Measurements from ENCODE around the gene ZNF85. TPM values are rescaled to one million over a fixed set of nuclear protein-coding genes. Genes with fewer than 3 reads are reported as not detected.
A peak's percentile ranks its signal among the peaks of the same experiment; 100 is the strongest.
"Not testable (repeated sequence)": the region's sequence is repeated elsewhere in the genome, so short reads cannot be mapped to it uniquely, and the experiment has no call there.

Gene ZNF85
- total RNA-seq (10 to 100 TPM; 10.6 to 12.5 TPM), polyA plus RNA-seq (10 to 100 TPM in 1 of 3 donors, 1 to 10 TPM in 2; 5.8 to 11.1 (median 6.4) TPM), total RNA-seq (4.4 to 15.1 (median 7.0) reads per million in 6 experiments)

- Mint-ChIP-seq H3K4me1 (peaks cover 4 to 26% (median 14%) of the 10 kb centered on the region in 4 donors), H3K9me3 (peaks cover 0 to 19% (median 0%) of the 10 kb centered on the region in 9 donors), H3K27ac (peak within 1 kb of the TSS; percentile 86 to 98 (median 94)), H3K36me3 (peaks cover 8 to 16% (median 11%) of the 10 kb centered on the region in 3 donors), H3K4me3 (peak within 1 kb of the TSS; percentile 95 to 98 (median 96)), H3K27me3 (no peaks in the 10 kb centered on the region)
- peak; percentile 78 to 95 (median 90) for DNase-seq
- ATAC-seq = peak; percentile 99
- POLR2A ChIA-PET = interaction anchor here (0.5 to 1.8 kb wide), 10 partner anchors 89 to 649 kb away, joined by 3 to 13 read pairs (median 4); partner anchors contain the start of genes ZNF429, ZNF430, ZNF431 and ZNF493
These were observed at the start of gene ZNF85 for GRCh38 chr19:20923077-20923871. Gene ZNF85 (plus strand): TSS chr19:20923251. CDS start chr19:20923401, 150 bp downstream.

GRCh38 chr19:20879501-20879900 is 43.5 kb upstream of the ZNF85 start:
- DNase-seq (no peak), ATAC-seq (no peak)
- no peak overlapping the region for H3K4me3 Mint-ChIP-seq
- peaks cover 14 to 100% (median 92%) of the 10 kb centered on the region in 9 donors for H3K9me3 Mint-ChIP-seq
- H3K27ac Mint-ChIP-seq = no peak overlapping the region
- H3K36me3 Mint-ChIP-seq = peaks cover 0 to 92% (median 12%) of the 10 kb centered on the region in 3 donors
- POLR2A ChIA-PET = no interaction called here
- peaks cover 5 to 95% (median 35%) of the 10 kb centered on the region in 5 donors for H3K27me3 Mint-ChIP-seq
- H3K4me1 Mint-ChIP-seq = peaks cover 0 to 14% (median 0%) of the 10 kb centered on the region in 4 donors

GRCh38 chr19:20912973-20913372 is 10.1 kb upstream of the ZNF85 start:
- peaks cover 16 to 82% (median 53%) of the 10 kb centered on the region in 9 donors for H3K9me3 Mint-ChIP-seq
- POLR2A ChIA-PET = no interaction called here
- H3K4me3 Mint-ChIP-seq = peak overlapping the region in 1 of 10 donors; percentile 7
- peaks cover 0 to 11% (median 0%) of the 10 kb centered on the region in 4 donors for H3K4me1 Mint-ChIP-seq
- peaks cover 36 to 82% (median 52%) of the 10 kb centered on the region in 5 donors for H3K27me3 Mint-ChIP-seq
- H3K36me3 Mint-ChIP-seq = peaks cover 2 to 81% (median 14%) of the 10 kb centered on the region in 3 donors
- ATAC-seq = no peak
- DNase-seq = no peak
- H3K27ac Mint-ChIP-seq = no peak overlapping the region

- POLR2A ChIA-PET = no interaction called here
These were observed 2.4 kb downstream of the ZNF85 start for GRCh38 chr19:20925481-20925880.

GRCh38 chr19:20926796-20927195 is 3.7 kb downstream of the ZNF85 start:
- peaks cover 0 to 36% (median 0%) of the 10 kb centered on the region in 9 donors for H3K9me3 Mint-ChIP-seq
- peaks cover 15 to 35% (median 24%) of the 10 kb centered on the region in 3 donors for H3K36me3 Mint-ChIP-seq
- POLR2A ChIA-PET = no interaction called here
- DNase-seq (no peak), ATAC-seq (no peak)
- peaks cover 4 to 23% (median 16%) of the 10 kb centered on the region in 4 donors for H3K4me1 Mint-ChIP-seq
- no peak overlapping the region for H3K27ac Mint-ChIP-seq
- H3K27me3 Mint-ChIP-seq = no peaks in the 10 kb centered on the region
- no peak overlapping the region for H3K4me3 Mint-ChIP-seq

More at GRCh38 chr19:20925481-20925880, 2.4 kb downstream of the ZNF85 start:
- ATAC-seq (no peak), DNase-seq (no peak)
- H3K27me3 Mint-ChIP-seq = no peaks in the 10 kb centered on the region
- H3K9me3 Mint-ChIP-seq = peaks cover 0 to 28% (median 0%) of the 10 kb centered on the region in 9 donors
- H3K4me3 Mint-ChIP-seq = peak overlapping the region in 1 of 10 donors; percentile 62
- peak overlapping the region in 2 of 10 donors; percentile 40 to 58 for H3K27ac Mint-ChIP-seq
- peaks cover 4 to 26% (median 14%) of the 10 kb centered on the region in 4 donors for H3K4me1 Mint-ChIP-seq
- peaks cover 15 to 26% (median 18%) of the 10 kb centered on the region in 3 donors for H3K36me3 Mint-ChIP-seq

- Mint-ChIP-seq H3K4me3 (no peak overlapping the region), H3K27ac (peak overlapping the region in 1 of 10 donors; percentile 10), H3K27me3 (no peaks in the 10 kb centered on the region), H3K36me3 (peaks cover 15 to 39% (median 30%) of the 10 kb centered on the region in 3 donors), H3K4me1 (peaks cover 4 to 14% (median 9%) of the 10 kb centered on the region in 4 donors), H3K9me3 (peaks cover 0 to 43% (median 0%) of the 10 kb centered on the region in 9 donors)
- POLR2A ChIA-PET = no interaction called here
- no peak for DNase-seq
- no peak for ATAC-seq
These were observed 5.3 kb downstream of the ZNF85 start for GRCh38 chr19:20928371-20928770.

GRCh38 chr19:20936322-20936947 is 13.4 kb downstream of the ZNF85 start:
- Mint-ChIP-seq H3K36me3 (peaks cover 29 to 71% (median 67%) of the 10 kb centered on the region in 3 donors), H3K9me3 (peaks cover 0 to 67% (median 7%) of the 10 kb centered on the region in 9 donors), H3K4me3 (peak overlapping the region in 1 of 10 donors; percentile 14)
- DNase-seq, H3K27me3 Mint-ChIP-seq, H3K4me1 Mint-ChIP-seq, H3K27ac Mint-ChIP-seq, POLR2A ChIA-PET, ATAC-seq: not testable (repeated sequence)

GRCh38 chr19:20952561-20953095 is 29.6 kb downstream of the ZNF85 start:
- H3K9me3 Mint-ChIP-seq = peaks cover 14 to 63% (median 29%) of the 10 kb centered on the region in 9 donors
- peaks cover 19 to 35% (median 29%) of the 10 kb centered on the region in 3 donors for H3K36me3 Mint-ChIP-seq
- H3K27ac Mint-ChIP-seq, H3K4me1 Mint-ChIP-seq, H3K4me3 Mint-ChIP-seq, ATAC-seq, POLR2A ChIA-PET, DNase-seq, H3K27me3 Mint-ChIP-seq: not testable (repeated sequence)

GRCh38 chr19:20964798-20965197 is 41.7 kb downstream of the ZNF85 start:
- Mint-ChIP-seq H3K27ac (no peak overlapping the region), H3K4me3 (no peak overlapping the region), H3K27me3 (peaks cover 0 to 9% (median 1%) of the 10 kb centered on the region in 5 donors), H3K36me3 (peaks cover 2 to 16% (median 15%) of the 10 kb centered on the region in 3 donors), H3K4me1 (no peaks in the 10 kb centered on the region), H3K9me3 (peaks cover 0 to 39% (median 19%) of the 10 kb centered on the region in 9 donors)
- peak in 2 of 10 donors; percentile 2 to 3 for DNase-seq
- ATAC-seq = no peak
- POLR2A ChIA-PET = no interaction called here

GRCh38 chr19:20968092-20968491 is 45.0 kb downstream of the ZNF85 start:
- Mint-ChIP-seq H3K36me3 (peaks cover 0 to 3% (median 0%) of the 10 kb centered on the region in 3 donors), H3K4me1 (no peaks in the 10 kb centered on the region), H3K9me3 (peaks cover 0 to 20% (median 4%) of the 10 kb centered on the region in 9 donors), H3K27me3 (no peaks in the 10 kb centered on the region), H3K4me3 (no peak overlapping the region), H3K27ac (no peak overlapping the region)
- POLR2A ChIA-PET = no interaction called here
- DNase-seq (no peak), ATAC-seq (no peak)

- ATAC-seq (no peak), DNase-seq (no peak)
- no peak overlapping the region for H3K4me3 Mint-ChIP-seq
- no peak overlapping the region for H3K27ac Mint-ChIP-seq
- no peaks in the 10 kb centered on the region for H3K27me3 Mint-ChIP-seq
- peaks cover 0 to 13% (median 1%) of the 10 kb centered on the region in 9 donors for H3K9me3 Mint-ChIP-seq
- H3K36me3 Mint-ChIP-seq = peaks cover 0 to 2% (median 0%) of the 10 kb centered on the region in 3 donors
- no peaks in the 10 kb centered on the region for H3K4me1 Mint-ChIP-seq
- POLR2A ChIA-PET = no interaction called here
These were observed 46.4 kb downstream of the ZNF85 start for GRCh38 chr19:20969498-20969897.

- POLR2A ChIA-PET = no interaction called here
- ATAC-seq (no peak), DNase-seq (no peak)
- Mint-ChIP-seq H3K4me3 (no peak overlapping the region), H3K9me3 (peaks cover 0 to 10% (median 0%) of the 10 kb centered on the region in 9 donors), H3K4me1 (no peaks in the 10 kb centered on the region), H3K36me3 (peaks cover 0 to 2% (median 0%) of the 10 kb centered on the region in 3 donors), H3K27ac (no peak overlapping the region), H3K27me3 (no peaks in the 10 kb centered on the region)
These were observed 46.8 kb downstream of the ZNF85 start for GRCh38 chr19:20969898-20970297.
